Measurements from ENCODE around the gene LDLRAD3.
"Not testable (repeated sequence)": the region's sequence is repeated elsewhere in the genome, so short reads cannot be mapped to it uniquely, and the experiment has no call there.

LDLRAD3 gene

GRCh38 chr11:36011574-36011973 lies 67.7 kb downstream of the LDLRAD3 start:
- no peak overlapping the region for H3K4me3 ChIP-seq (ENCODE audit: low read depth, low read length)

GRCh38 chr11:36012455-36012854 lies 68.6 kb downstream of the LDLRAD3 start:
- no peak for DNase-seq (ENCODE audit: low read depth)
- no peak overlapping the region for H3K4me3 ChIP-seq (ENCODE audit: low read depth, low read length)
- no peak for TF ChIP-seq CTCF (IDR thresholded peaks at IDR 0.05; ENCODE audit: low read depth, low read length, missing control alignments)
- in situ Hi-C loops (cut with HindIII; ENCODE audit: low sequenced_read_pairs), result no loop called here

More at GRCh38 chr11:36011574-36011973, 67.7 kb downstream of the LDLRAD3 start:
- no peak for TF ChIP-seq CTCF (IDR thresholded peaks at IDR 0.05; ENCODE audit: low read depth, low read length, missing control alignments)
- no peak for DNase-seq (ENCODE audit: low read depth)
- in situ Hi-C loops (cut with HindIII; ENCODE audit: low sequenced_read_pairs), result no loop called here

GRCh38 chr11:36012979-36013378 lies 69.1 kb downstream of the LDLRAD3 start:
- DNase-seq (ENCODE audit: low read depth), result no peak
- TF ChIP-seq CTCF (IDR thresholded peaks at IDR 0.05; ENCODE audit: low read depth, low read length, missing control alignments), result no peak
- H3K4me3 ChIP-seq (ENCODE audit: low read depth, low read length), result no peak overlapping the region
- in situ Hi-C loops (cut with HindIII; ENCODE audit: low sequenced_read_pairs), result no loop called here

GRCh38 chr11:36013446-36013845 lies 69.6 kb downstream of the LDLRAD3 start:
- in situ Hi-C loops (cut with HindIII; ENCODE audit: low sequenced_read_pairs); H3K4me3 ChIP-seq (ENCODE audit: low read depth, low read length); DNase-seq (ENCODE audit: low read depth): not testable (repeated sequence)

- DNase-seq (ENCODE audit: low read depth), result no peak
- TF ChIP-seq CTCF (IDR thresholded peaks at IDR 0.05; ENCODE audit: low read depth, low read length, missing control alignments), result no peak
- in situ Hi-C loops (cut with HindIII; ENCODE audit: low sequenced_read_pairs), result no loop called here
- no peak overlapping the region for H3K4me3 ChIP-seq (ENCODE audit: low read depth, low read length)
Observed at GRCh38 chr11:36013950-36014897, 70.4 kb downstream of the LDLRAD3 start.

GRCh38 chr11:36014898-36015665 lies 71.2 kb downstream of the LDLRAD3 start:
- DNase-seq (ENCODE audit: low read depth), result no peak
- no peak overlapping the region for H3K4me3 ChIP-seq (ENCODE audit: low read depth, low read length)
- TF ChIP-seq CTCF (IDR thresholded peaks at IDR 0.05; ENCODE audit: low read depth, low read length, missing control alignments), result no peak
- in situ Hi-C loops (cut with HindIII; ENCODE audit: low sequenced_read_pairs), result no loop called here

Data from astrocyte of the cerebellum (primary cell).